ENCODE results near the gene SUCNR1.
"Not testable (repeated sequence)": the region's sequence is repeated elsewhere in the genome, so short reads cannot be mapped to it uniquely, and the experiment has no call there.

Gene SUCNR1

GRCh38 chr3:151871639-151872468, 1.6 kb upstream of the SUCNR1 start:
- no peak for DNase-seq

- DNase-seq = not testable (repeated sequence)
Measured at GRCh38 chr3:151874079-151874478, 636 bp downstream of the SUCNR1 start.

GRCh38 chr3:151875759-151876158, 2.3 kb downstream of the SUCNR1 start:
- no peak for DNase-seq

GRCh38 chr3:151877269-151877668, 3.8 kb downstream of the SUCNR1 start:
- no peak for DNase-seq

- DNase-seq = no peak
Measured at GRCh38 chr3:151878465-151878864, 5.0 kb downstream of the SUCNR1 start.

- no peak for DNase-seq
Measured at GRCh38 chr3:151879037-151879436, 5.6 kb downstream of the SUCNR1 start.

- DNase-seq = peak; percentile 26
Measured at GRCh38 chr3:151879679-151880415, 6.4 kb downstream of the SUCNR1 start.

- peak; percentile 75 for DNase-seq
Measured at GRCh38 chr3:151880416-151880690, 6.9 kb downstream of the SUCNR1 start.

- DNase-seq = no peak
Measured at GRCh38 chr3:151881137-151881536, 7.7 kb downstream of the SUCNR1 start.

- DNase-seq = not testable (repeated sequence)
Measured at GRCh38 chr3:151885397-151885796, 12.0 kb downstream of the SUCNR1 start.

GRCh38 chr3:151887450-151888211, 14.2 kb downstream of the SUCNR1 start:
- not testable (repeated sequence) for DNase-seq

- DNase-seq = no peak
Measured at GRCh38 chr3:151890721-151891141, 17.3 kb downstream of the SUCNR1 start.

GRCh38 chr3:151891721-151892120, 18.3 kb downstream of the SUCNR1 start:
- no peak for DNase-seq

- DNase-seq = no peak
Measured at GRCh38 chr3:151894219-151894618, 20.8 kb downstream of the SUCNR1 start.

GRCh38 chr3:151895478-151896241, 22.2 kb downstream of the SUCNR1 start:
- DNase-seq = no peak

GRCh38 chr3:151896246-151897012, 23.0 kb downstream of the SUCNR1 start:
- peak; percentile 47 for DNase-seq

GRCh38 chr3:151898121-151898520, 24.7 kb downstream of the SUCNR1 start:
- not testable (repeated sequence) for DNase-seq

GRCh38 chr3:151898564-151899261, 25.3 kb downstream of the SUCNR1 start:
- not testable (repeated sequence) for DNase-seq

- no peak for DNase-seq
Measured at GRCh38 chr3:151899996-151900395, 26.6 kb downstream of the SUCNR1 start.

GRCh38 chr3:151900460-151900859, 27.0 kb downstream of the SUCNR1 start:
- DNase-seq = no peak
